Measurements from ENCODE around the gene NTRK1.

DNA sequence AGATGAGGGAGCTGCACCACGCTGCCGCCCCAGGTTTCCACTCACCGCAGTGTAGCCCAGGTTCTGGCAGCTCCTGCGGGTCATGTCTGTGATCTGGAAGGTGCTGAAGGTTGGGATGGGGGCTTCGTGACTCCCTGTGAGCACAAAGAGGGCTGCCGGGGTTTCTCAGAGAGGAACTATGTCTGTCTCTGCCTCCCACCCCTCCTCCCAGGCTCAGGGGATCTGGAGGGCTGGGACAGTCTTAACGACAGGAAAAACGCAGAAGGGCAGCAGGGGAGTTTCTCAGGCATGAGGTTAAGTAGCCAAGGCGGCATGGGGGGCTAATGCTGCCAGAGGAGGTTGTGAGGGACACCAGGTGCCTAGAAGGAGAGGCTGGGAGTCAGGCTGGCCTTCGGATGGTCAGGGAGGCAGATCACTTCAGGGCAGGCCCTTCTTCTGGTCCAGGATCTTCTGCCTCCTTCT, 44.7 kb upstream of the NTRK1 start:
- TF ChIP-seq, protein P1, sequence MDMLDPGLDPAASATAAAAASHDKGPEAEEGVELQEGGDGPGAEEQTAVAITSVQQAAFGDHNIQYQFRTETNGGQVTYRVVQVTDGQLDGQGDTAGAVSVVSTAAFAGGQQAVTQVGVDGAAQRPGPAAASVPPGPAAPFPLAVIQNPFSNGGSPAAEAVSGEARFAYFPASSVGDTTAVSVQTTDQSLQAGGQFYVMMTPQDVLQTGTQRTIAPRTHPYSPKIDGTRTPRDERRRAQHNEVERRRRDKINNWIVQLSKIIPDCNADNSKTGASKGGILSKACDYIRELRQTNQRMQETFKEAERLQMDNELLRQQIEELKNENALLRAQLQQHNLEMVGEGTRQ (IDR thresholded peaks at IDR 0.05; ENCODE audit: low read depth, low read length) = no peak
- TF ChIP-seq CTCF (conservative IDR thresholded peaks at IDR 0.05; ENCODE audit: low read depth, low read length) (no peak), CEBPB (IDR thresholded peaks at IDR 0.05; ENCODE audit: low read depth, low read length) (no peak), SMC3 (IDR thresholded peaks at IDR 0.05; ENCODE audit: low read depth, low read length) (no peak), ELK1 (IDR thresholded peaks at IDR 0.05; ENCODE audit: borderline replicate concordance, low read depth, low read length) (no peak), FOS (IDR thresholded peaks at IDR 0.05; ENCODE audit: low read depth, low read length) (no peak)
